ENCODE results near the gene WSB1. TPM values are rescaled to one million over a fixed set of nuclear protein-coding genes. Genes with fewer than 3 reads are reported as not detected.

WSB1 gene
- total and polyA plus RNA-seq, 9 donors = 98.9 to 249 (median 145) TPM

DNA sequence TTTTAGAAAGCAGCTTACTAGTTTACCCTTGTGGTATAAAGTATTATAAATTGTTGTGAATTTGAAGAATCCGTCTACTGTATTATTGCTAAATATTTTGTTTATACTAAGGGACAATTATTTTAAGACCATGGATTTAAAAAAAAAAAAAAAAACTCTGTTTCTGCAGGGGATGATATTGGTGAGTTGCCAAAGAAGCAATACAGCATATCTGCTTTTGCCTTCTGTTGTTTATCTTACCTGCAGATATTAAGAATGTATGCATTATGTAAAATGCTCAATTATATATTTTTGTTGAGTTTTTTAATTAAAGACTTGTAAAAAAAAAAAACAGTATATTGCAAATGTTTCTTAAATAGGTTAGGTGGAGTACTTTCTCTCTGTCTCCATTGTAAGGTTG lies 19.4 kb downstream of the WSB1 start:
- H3K9me3 ChIP-seq (replicated peaks; ENCODE audit: control insufficient read depth, low read depth, low read length) = no peaks in the 10 kb centered on the region
- H3K27ac ChIP-seq (ENCODE audit: low read length) = no peak overlapping the region
- H3K36me3 ChIP-seq (ENCODE audit: control insufficient read depth, insufficient read depth, low read length) = peaks cover 55% of the 10 kb centered on the region
- no peak overlapping the region for H3K4me3 ChIP-seq (ENCODE audit: low read length)
- H3K27me3 ChIP-seq (ENCODE audit: control insufficient read depth, insufficient read depth, low read length) = no peaks in the 10 kb centered on the region
- WGBS (ENCODE audit: insufficient coverage) = no CpG with 5 or more reads among the region's 1 CpG
- H3K4me1 ChIP-seq (ENCODE audit: control insufficient read depth, insufficient read depth, low read length) = peaks cover 5% of the 10 kb centered on the region
- DNase-seq = no peak

DNA sequence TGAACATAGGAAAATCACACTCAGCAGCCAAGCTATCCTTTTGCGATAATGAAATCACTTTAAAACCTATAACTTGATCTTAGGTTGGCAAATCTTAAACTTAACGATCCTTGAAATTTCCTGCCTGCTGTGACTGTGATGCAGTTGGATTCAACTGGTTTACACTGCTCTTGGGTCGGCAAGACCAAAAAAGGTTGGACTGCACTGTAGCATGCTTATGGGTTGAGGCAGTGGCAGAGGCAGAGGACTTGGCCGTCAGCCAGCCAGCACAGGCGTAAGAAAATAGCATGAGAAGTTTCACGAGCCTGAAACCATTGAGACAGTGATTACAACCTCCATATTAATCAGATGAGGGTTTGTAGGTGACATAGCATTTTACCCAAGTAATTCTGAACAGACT lies 21.4 kb downstream of the WSB1 start:
- DNase-seq = peak; percentile 84
- peaks cover 58% of the 10 kb centered on the region for H3K36me3 ChIP-seq (ENCODE audit: control insufficient read depth, insufficient read depth, low read length)
- H3K27ac ChIP-seq (ENCODE audit: low read length) = peak overlapping the region; percentile 54
- 43% methylated on average over 2 of the region's 6 CpGs for WGBS (ENCODE audit: insufficient coverage)
- H3K4me1 ChIP-seq (ENCODE audit: control insufficient read depth, insufficient read depth, low read length) = peaks cover 24% of the 10 kb centered on the region
- no peaks in the 10 kb centered on the region for H3K27me3 ChIP-seq (ENCODE audit: control insufficient read depth, insufficient read depth, low read length)
- H3K4me3 ChIP-seq (ENCODE audit: low read length) = no peak overlapping the region
- H3K9me3 ChIP-seq (replicated peaks; ENCODE audit: control insufficient read depth, low read depth, low read length) = no peaks in the 10 kb centered on the region

DNA sequence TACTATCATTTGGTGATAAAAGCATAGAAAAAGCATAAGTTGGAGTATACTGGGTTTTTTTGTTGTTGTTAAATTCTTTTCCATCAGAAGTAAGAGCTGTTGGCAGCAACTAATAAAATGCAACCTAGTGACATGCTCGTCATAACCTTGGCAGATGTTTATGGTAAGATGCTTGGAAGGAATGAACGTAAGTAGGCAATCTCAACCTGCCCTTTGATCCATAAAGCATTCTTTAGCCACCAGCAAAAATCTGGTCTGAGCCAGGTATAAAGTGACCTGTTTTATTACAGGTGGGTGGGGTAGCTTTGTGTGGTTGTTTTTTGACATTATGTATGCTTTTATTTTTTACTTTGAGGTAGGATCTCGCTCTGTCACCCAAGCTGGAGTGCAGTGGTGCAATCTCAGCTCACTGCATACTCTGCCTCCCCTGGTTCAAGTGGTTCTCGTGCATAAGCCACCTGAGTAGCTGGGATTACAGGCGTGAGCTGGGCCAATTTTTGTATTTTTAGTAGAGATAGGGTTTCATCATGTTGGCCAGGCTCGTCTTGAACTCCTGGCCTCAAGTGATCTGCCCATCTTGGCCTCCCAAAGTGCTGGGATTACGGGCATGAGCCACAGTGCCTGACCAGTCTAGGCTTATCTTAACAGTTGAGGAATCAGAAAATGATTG lies 22.0 kb downstream of the WSB1 start:
- no peak for DNase-seq
- Histone ChIP-seq H3K9me3 (replicated peaks; ENCODE audit: control insufficient read depth, low read depth, low read length) (no peaks in the 10 kb centered on the region), H3K27ac (ENCODE audit: low read length) (no peak overlapping the region), H3K4me3 (ENCODE audit: low read length) (no peak overlapping the region), H3K36me3 (ENCODE audit: control insufficient read depth, insufficient read depth, low read length) (peaks cover 52% of the 10 kb centered on the region), H3K4me1 (ENCODE audit: control insufficient read depth, insufficient read depth, low read length) (peaks cover 26% of the 10 kb centered on the region), H3K27me3 (ENCODE audit: control insufficient read depth, insufficient read depth, low read length) (no peaks in the 10 kb centered on the region)
- WGBS (ENCODE audit: insufficient coverage) = 58% methylated on average over 3 of the region's 7 CpGs

DNA sequence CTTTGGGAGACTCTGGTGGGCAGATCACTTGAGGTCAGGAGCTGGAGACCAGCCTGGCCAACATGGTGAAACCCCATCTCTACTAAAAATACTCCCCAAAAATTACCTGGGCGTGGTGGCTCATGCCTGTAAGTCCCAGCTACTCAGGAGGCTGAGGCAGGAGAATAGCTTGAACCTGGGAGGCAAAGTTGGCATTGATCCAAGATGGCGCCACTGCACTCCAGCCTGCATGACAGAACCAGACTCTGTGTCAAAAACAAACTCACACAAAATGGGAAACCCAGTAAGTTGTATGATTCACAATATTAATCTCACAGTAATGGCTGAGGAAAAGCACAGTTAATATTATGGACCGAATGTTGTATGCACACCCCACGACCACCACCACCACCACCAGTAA lies 24.3 kb downstream of the WSB1 start:
- 71% methylated on average over 1 of the region's 4 CpGs for WGBS (ENCODE audit: insufficient coverage)
- DNase-seq = no peak
- Histone ChIP-seq H3K4me3 (ENCODE audit: low read length) (no peak overlapping the region), H3K9me3 (replicated peaks; ENCODE audit: control insufficient read depth, low read depth, low read length) (no peaks in the 10 kb centered on the region), H3K4me1 (ENCODE audit: control insufficient read depth, insufficient read depth, low read length) (peaks cover 31% of the 10 kb centered on the region), H3K27me3 (ENCODE audit: control insufficient read depth, insufficient read depth, low read length) (no peaks in the 10 kb centered on the region), H3K36me3 (ENCODE audit: control insufficient read depth, insufficient read depth, low read length) (peaks cover 41% of the 10 kb centered on the region), H3K27ac (ENCODE audit: low read length) (no peak overlapping the region)

DNA sequence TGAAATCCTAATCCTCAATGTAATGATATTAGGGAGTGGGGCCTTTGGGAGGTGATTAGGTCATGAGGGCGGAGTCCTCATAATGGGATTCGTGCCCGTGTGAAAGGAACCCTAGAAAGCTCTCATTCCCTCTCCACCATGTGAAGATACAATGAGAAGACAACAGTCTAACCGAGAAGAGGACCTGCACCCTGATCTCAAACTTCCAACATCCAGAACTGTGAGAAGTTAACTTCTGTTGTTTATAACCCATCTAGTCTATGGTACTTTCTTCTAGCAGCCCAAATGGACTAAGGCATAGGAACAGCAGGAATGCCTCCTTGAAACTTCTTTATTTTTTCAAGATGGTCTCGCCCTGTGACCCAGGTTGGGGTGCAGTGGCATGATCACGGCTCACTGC lies 24.7 kb downstream of the WSB1 start:
- Histone ChIP-seq H3K4me1 (ENCODE audit: control insufficient read depth, insufficient read depth, low read length) (peaks cover 33% of the 10 kb centered on the region), H3K9me3 (replicated peaks; ENCODE audit: control insufficient read depth, low read depth, low read length) (no peaks in the 10 kb centered on the region), H3K27ac (ENCODE audit: low read length) (no peak overlapping the region), H3K36me3 (ENCODE audit: control insufficient read depth, insufficient read depth, low read length) (peaks cover 40% of the 10 kb centered on the region), H3K27me3 (ENCODE audit: control insufficient read depth, insufficient read depth, low read length) (no peaks in the 10 kb centered on the region), H3K4me3 (ENCODE audit: low read length) (no peak overlapping the region)
- no peak for DNase-seq
- WGBS (ENCODE audit: insufficient coverage) = 100% methylated on average over 1 of the region's 6 CpGs

DNA sequence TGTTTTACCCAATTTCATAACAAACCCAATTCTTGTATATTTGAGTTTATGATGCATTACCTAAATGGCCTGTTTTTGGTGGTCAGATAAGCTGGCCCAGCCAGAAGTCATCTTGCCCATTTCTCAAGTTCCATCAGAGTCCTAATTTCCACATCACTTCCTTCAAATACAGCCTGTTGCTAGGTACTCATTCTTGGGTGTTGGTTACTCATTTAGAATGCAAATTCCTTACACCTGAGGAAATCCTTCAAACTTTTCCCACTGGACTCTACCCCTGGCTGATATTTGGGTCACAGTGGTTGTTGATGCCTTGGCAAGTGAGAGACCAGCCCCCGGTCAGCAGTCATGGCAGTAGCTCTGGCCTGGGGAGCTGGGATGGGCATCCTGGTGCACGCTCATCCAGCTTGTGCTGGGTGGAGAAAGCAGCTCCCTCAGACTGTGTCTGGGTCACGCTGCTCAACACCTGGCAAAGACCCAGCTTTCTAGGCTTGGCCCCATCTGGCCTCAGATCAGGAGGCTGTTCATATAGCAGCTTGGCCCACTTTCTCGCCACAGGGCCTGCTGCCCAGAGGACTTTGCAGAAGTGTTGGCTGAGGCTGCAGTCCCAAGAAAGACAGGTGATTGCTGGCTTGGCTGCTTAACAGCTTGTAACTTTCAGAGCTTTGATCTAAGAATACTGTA lies 25.8 kb downstream of the WSB1 start:
- Histone ChIP-seq H3K4me1 (ENCODE audit: control insufficient read depth, insufficient read depth, low read length) (peaks cover 39% of the 10 kb centered on the region), H3K9me3 (replicated peaks; ENCODE audit: control insufficient read depth, low read depth, low read length) (no peaks in the 10 kb centered on the region), H3K4me3 (ENCODE audit: low read length) (no peak overlapping the region), H3K27ac (ENCODE audit: low read length) (peak overlapping the region; percentile 80), H3K36me3 (ENCODE audit: control insufficient read depth, insufficient read depth, low read length) (peaks cover 32% of the 10 kb centered on the region), H3K27me3 (ENCODE audit: control insufficient read depth, insufficient read depth, low read length) (no peaks in the 10 kb centered on the region)
- peak; percentile 93 for DNase-seq
- WGBS (ENCODE audit: insufficient coverage) = 21% methylated on average over 2 of the region's 4 CpGs

DNA sequence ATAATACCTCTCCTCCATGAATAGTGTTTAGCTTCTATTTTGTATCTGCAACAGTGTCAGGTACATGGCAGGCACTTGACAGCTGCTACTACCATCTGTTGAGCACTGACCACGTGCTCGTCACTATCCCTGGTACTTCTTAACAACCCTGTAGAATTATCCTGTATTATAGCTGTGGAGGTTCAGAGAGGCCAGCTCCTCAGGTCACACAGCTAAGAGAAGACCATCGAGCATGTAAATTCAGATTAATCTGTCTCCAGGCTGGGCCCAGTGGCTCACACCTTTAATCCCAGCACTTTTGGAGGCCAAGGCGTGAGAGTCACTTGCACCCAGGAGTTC lies 26.3 kb downstream of the WSB1 start:
- Histone ChIP-seq H3K4me3 (ENCODE audit: low read length) (no peak overlapping the region), H3K9me3 (replicated peaks; ENCODE audit: control insufficient read depth, low read depth, low read length) (no peaks in the 10 kb centered on the region), H3K27me3 (ENCODE audit: control insufficient read depth, insufficient read depth, low read length) (no peaks in the 10 kb centered on the region), H3K36me3 (ENCODE audit: control insufficient read depth, insufficient read depth, low read length) (peaks cover 27% of the 10 kb centered on the region), H3K27ac (ENCODE audit: low read length) (peak overlapping the region; percentile 25), H3K4me1 (ENCODE audit: control insufficient read depth, insufficient read depth, low read length) (peaks cover 41% of the 10 kb centered on the region)
- DNase-seq = no peak
- 83% methylated on average over 2 of the region's 4 CpGs for WGBS (ENCODE audit: insufficient coverage)

DNA sequence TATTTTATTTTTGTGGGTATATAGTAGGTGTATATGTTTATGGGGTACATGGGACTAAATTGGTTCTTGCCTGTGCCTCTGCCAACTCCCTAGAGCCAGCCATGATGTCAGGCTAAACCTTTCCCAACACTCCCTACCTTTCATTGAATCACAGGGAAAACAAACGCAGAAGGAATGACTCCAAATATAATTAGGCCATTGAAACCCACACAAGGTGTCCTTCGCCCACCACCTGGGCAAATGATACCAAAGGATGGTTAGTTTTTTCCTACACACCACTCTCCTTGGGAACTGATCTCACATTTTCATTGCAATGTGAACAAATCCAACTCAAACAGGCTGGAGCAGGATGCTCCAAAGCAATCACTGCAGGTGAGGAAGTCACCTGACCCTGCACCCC lies 27.5 kb downstream of the WSB1 start:
- Histone ChIP-seq H3K4me1 (ENCODE audit: control insufficient read depth, insufficient read depth, low read length) (peaks cover 41% of the 10 kb centered on the region), H3K27ac (ENCODE audit: low read length) (no peak overlapping the region)
- WGBS (ENCODE audit: insufficient coverage) = 80% methylated on average over 1 of the region's 2 CpGs

DNA sequence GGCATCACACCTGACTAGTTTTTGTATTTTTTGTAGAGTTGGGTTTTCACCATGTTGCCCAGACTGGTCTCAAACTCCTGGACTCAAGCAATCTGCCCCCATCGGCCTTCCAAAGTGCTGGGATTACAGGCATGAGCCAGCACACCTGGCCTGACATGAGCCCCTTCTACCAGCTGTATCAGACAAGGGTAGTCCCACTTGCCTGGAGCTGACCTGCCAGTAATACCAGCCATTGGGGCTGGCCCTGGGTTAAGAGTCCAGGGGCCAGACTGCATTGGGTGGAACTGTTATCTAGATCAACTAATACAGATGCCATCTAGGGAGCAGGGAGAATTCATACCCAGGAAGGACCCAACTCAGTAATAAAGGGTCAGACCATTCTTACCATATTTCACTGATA lies 28.1 kb downstream of the WSB1 start:
- H3K27me3 ChIP-seq (ENCODE audit: control insufficient read depth, insufficient read depth, low read length) = no peaks in the 10 kb centered on the region
- no peak overlapping the region for H3K27ac ChIP-seq (ENCODE audit: low read length)
- peaks cover 16% of the 10 kb centered on the region for H3K36me3 ChIP-seq (ENCODE audit: control insufficient read depth, insufficient read depth, low read length)
- no peak for DNase-seq
- peaks cover 41% of the 10 kb centered on the region for H3K4me1 ChIP-seq (ENCODE audit: control insufficient read depth, insufficient read depth, low read length)
- H3K9me3 ChIP-seq (replicated peaks; ENCODE audit: control insufficient read depth, low read depth, low read length) = no peaks in the 10 kb centered on the region
- 67% methylated on average over 1 of the region's 1 CpG for WGBS (ENCODE audit: insufficient coverage)
- no peak overlapping the region for H3K4me3 ChIP-seq (ENCODE audit: low read length)

More for the DNA sequence above, 27.5 kb downstream of the WSB1 start:
- no peak for DNase-seq
- H3K36me3 ChIP-seq (ENCODE audit: control insufficient read depth, insufficient read depth, low read length) = peaks cover 21% of the 10 kb centered on the region
- H3K27me3 ChIP-seq (ENCODE audit: control insufficient read depth, insufficient read depth, low read length) = no peaks in the 10 kb centered on the region
- no peaks in the 10 kb centered on the region for H3K9me3 ChIP-seq (replicated peaks; ENCODE audit: control insufficient read depth, low read depth, low read length)
- H3K4me3 ChIP-seq (ENCODE audit: low read length) = no peak overlapping the region

DNA sequence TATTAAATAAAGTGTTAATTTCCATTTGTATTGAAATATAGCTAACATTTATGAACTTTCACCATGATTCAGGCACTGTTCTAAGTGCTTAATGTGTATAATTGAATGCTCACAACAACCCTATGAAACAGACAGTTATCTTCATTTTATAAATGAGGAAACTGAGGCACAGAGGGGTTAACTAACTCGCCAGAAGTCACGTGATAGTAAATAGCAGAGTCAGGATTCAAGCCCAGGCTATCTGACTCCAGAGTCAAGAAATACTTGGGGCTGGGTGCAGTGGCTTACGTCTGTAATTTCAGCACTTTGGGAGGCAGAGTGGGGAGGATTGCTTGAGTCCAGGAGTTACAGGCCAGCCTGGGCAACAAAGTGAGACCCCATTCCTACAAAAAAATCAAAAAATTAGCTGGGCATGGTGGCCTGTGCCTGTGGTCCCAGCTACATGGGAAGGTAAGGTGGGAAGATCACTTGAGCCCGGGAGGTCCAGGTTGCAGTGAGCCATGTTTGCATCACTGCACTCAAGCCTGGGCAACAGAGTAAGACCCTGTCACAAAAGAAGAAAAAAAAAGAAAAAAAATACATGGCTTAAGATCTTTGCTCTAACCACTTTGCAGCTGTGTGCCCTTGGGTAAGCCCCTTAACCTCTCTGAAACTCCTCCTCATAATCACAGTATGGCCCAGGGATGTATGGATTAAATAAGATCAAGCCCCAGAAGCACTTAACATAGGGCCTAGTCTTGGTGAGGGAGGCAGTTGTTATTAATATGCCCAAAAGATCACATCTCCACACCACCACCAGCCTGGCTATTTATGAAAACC lies 29.0 kb downstream of the WSB1 start:
- H3K27ac ChIP-seq (ENCODE audit: low read length) = no peak overlapping the region
- H3K9me3 ChIP-seq (replicated peaks; ENCODE audit: control insufficient read depth, low read depth, low read length) = no peaks in the 10 kb centered on the region
- WGBS (ENCODE audit: insufficient coverage) = 38% methylated on average over 2 of the region's 4 CpGs
- peaks cover 41% of the 10 kb centered on the region for H3K4me1 ChIP-seq (ENCODE audit: control insufficient read depth, insufficient read depth, low read length)
- no peak for DNase-seq
- no peaks in the 10 kb centered on the region for H3K27me3 ChIP-seq (ENCODE audit: control insufficient read depth, insufficient read depth, low read length)
- peaks cover 13% of the 10 kb centered on the region for H3K36me3 ChIP-seq (ENCODE audit: control insufficient read depth, insufficient read depth, low read length)
- H3K4me3 ChIP-seq (ENCODE audit: low read length) = no peak overlapping the region

Measured in muscle of leg (tissue), 11 donors.